Upper lobe of right lung (tissue), 1 donor: ENCODE data around the gene LCAT. TPM values are rescaled to one million over a fixed set of nuclear protein-coding genes. Genes with fewer than 3 reads are reported as not detected.
"Not testable (repeated sequence)": the region's sequence is repeated elsewhere in the genome, so short reads cannot be mapped to it uniquely, and the experiment has no call there.

Experiments
- ATAC-seq: fragments of 200-7000 bp; cut with Tn5 transposase; one replicate; pipeline ENCODE4 v1.9.1; 2020; ENCODE audit warnings: mild to moderate bottlenecking, moderate library complexity
- DNase-seq: peaks from one replicate; pipeline ENCODE4 v3.0.0-alpha.2; 2020
- H3K27ac ChIP-seq: fragments of 200-600 bp; one replicate; pipeline ENCODE4 v1.8.0; 2022
- H3K27me3 ChIP-seq: fragments of 200-600 bp; one replicate; pipeline ENCODE4 v1.8.0; 2022; ENCODE audit warnings: mild to moderate bottlenecking
- H3K36me3 ChIP-seq: fragments of 200-600 bp; one replicate; pipeline ENCODE4 v1.8.0; 2022
- H3K4me1 ChIP-seq: fragments of 200-600 bp; one replicate; pipeline ENCODE4 v1.8.0; 2022
- H3K4me3 ChIP-seq: fragments of 200-600 bp; one replicate; pipeline ENCODE4 v1.8.0; 2022; ENCODE audit warnings: mild to moderate bottlenecking
- H3K9me3 ChIP-seq: fragments of 200-600 bp; one replicate; pipeline ENCODE4 v1.8.0; 2022
- intact Hi-C: fragments of 100-400 bp; cut with DNase I; formaldehyde crosslinking; loops from one replicate; pipeline ENCODE4 v1.11.0; 2022
- total RNA-seq: library from RNA; stranded (reverse); fragmentation: NEBNext Ultra II Directional; extraction: Animal tissue kit (Norgen Biotek cat#: 25700); gene quantifications from one replicate; pipeline ENCODE4 v1.2.1, GENCODE V29; 2021
- TF ChIP-seq, protein P1 (sequence below): fragments of 200-600 bp; IDR thresholded peaks from one replicate; pipeline ENCODE4 v1.8.0; 2022; ENCODE audit warnings: antibody characterized with exemption
- donor health status: DM: no; HTN: yes; CAD: no; lungs with severe emphysema.

LCAT gene
- total RNA-seq, 1 donor from 2014 or later = 40.2 TPM

GRCh38 chr16:67917140-67917851, 26.6 kb downstream of the LCAT start:
- DNase-seq (no peak), ATAC-seq (peak; percentile 40)
- Histone ChIP-seq H3K27ac (no peak overlapping the region), H3K4me3 (no peak overlapping the region), H3K9me3 (no peaks in the 10 kb centered on the region), H3K27me3 (no peaks in the 10 kb centered on the region), H3K36me3 (no peaks in the 10 kb centered on the region), H3K4me1 (peaks cover 25% of the 10 kb centered on the region)
- intact Hi-C loops = no loop called here
- TF ChIP-seq, protein P1, sequence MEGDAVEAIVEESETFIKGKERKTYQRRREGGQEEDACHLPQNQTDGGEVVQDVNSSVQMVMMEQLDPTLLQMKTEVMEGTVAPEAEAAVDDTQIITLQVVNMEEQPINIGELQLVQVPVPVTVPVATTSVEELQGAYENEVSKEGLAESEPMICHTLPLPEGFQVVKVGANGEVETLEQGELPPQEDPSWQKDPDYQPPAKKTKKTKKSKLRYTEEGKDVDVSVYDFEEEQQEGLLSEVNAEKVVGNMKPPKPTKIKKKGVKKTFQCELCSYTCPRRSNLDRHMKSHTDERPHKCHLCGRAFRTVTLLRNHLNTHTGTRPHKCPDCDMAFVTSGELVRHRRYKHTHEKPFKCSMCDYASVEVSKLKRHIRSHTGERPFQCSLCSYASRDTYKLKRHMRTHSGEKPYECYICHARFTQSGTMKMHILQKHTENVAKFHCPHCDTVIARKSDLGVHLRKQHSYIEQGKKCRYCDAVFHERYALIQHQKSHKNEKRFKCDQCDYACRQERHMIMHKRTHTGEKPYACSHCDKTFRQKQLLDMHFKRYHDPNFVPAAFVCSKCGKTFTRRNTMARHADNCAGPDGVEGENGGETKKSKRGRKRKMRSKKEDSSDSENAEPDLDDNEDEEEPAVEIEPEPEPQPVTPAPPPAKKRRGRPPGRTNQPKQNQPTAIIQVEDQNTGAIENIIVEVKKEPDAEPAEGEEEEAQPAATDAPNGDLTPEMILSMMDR = no peak

- Histone ChIP-seq H3K27me3 (no peaks in the 10 kb centered on the region), H3K27ac (no peak overlapping the region), H3K36me3 (peaks cover 5% of the 10 kb centered on the region), H3K4me3 (no peak overlapping the region), H3K9me3 (no peaks in the 10 kb centered on the region), H3K4me1 (peaks cover 25% of the 10 kb centered on the region)
- peak; percentile 22 for ATAC-seq
- intact Hi-C loops = no loop called here
- no peak for DNase-seq
- TF ChIP-seq, protein P1 = no peak
These were observed 27.8 kb downstream of the LCAT start for GRCh38 chr16:67915831-67916723.

DNA sequence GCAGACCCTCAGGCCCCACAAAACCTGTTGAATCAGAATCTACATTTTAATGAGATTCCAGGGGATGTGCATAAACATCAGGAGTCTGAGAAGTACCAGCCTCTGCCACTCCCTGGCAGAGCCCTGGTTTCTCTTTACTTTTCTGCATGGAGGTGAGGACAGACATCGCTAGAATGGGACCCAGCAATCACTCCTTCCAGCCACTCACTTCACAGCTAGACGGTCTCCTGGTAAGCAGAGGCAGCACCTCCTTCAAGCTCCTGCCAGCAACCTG, 28.5 kb downstream of the LCAT start:
- H3K36me3 ChIP-seq = peaks cover 12% of the 10 kb centered on the region
- ATAC-seq, H3K27me3 ChIP-seq, H3K9me3 ChIP-seq, H3K4me3 ChIP-seq, DNase-seq, H3K27ac ChIP-seq, intact Hi-C loops: not testable (repeated sequence)
- peaks cover 25% of the 10 kb centered on the region for H3K4me1 ChIP-seq

DNA sequence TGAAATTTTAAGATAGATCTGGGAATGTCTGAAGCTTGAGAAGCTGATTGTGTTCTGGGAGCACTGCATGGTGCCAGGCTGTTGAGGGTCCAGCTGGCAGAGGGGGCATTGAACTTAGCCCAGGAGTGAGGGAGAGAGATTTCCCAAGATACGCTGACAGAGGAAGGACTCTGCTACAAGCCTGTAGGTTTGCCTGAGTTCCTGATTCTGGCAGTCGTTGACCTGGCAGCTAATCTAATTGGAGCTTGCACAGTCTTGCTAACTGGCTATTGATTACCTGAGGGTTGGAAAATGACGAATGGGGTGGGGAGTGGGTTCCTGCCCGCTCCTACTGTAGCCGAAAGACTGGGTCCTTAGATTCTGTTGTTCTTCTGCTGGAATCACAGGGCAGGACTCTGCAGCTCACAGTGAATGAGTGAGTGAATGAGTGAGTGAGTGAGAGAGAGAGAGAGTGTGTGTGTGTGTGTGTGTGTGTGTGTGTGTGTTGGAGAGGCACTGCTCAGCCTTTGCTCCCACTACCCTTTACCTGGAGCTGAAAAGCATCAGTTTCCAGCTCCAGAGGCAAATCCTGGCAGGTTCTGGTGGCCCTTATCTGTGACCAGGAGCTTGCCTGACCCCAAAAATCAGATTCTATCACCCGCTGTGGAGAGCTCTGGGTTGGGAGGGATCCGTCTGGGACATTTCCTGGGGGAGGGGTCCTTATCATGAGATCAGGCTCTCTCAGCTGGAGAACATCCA, 29.0 kb downstream of the LCAT start:
- no peak overlapping the region for H3K27ac ChIP-seq
- no peak for ATAC-seq
- peaks cover 25% of the 10 kb centered on the region for H3K4me1 ChIP-seq
- H3K27me3 ChIP-seq = no peaks in the 10 kb centered on the region
- H3K4me3 ChIP-seq = no peak overlapping the region
- no peaks in the 10 kb centered on the region for H3K9me3 ChIP-seq
- DNase-seq = no peak
- intact Hi-C loops = no loop called here
- peaks cover 17% of the 10 kb centered on the region for H3K36me3 ChIP-seq
- TF ChIP-seq, protein P1 = no peak

- ATAC-seq (no peak), DNase-seq (no peak)
- Histone ChIP-seq H3K27ac (no peak overlapping the region), H3K36me3 (peaks cover 30% of the 10 kb centered on the region), H3K4me1 (no peaks in the 10 kb centered on the region), H3K9me3 (no peaks in the 10 kb centered on the region), H3K27me3 (no peaks in the 10 kb centered on the region), H3K4me3 (no peak overlapping the region)
- TF ChIP-seq, protein P1 = no peak
- intact Hi-C loops = no loop called here
These were observed 33.8 kb downstream of the LCAT start for GRCh38 chr16:67910158-67910557.
